Esophagus squamous epithelium (tissue), 5 donors: Measurements from ENCODE around the gene WDR19. TPM values are rescaled to one million over a fixed set of nuclear protein-coding genes. Genes with fewer than 3 reads are reported as not detected.
A peak's percentile ranks its signal among the peaks of the same experiment; 100 is the strongest.
"Not testable (repeated sequence)": the region's sequence is repeated elsewhere in the genome, so short reads cannot be mapped to it uniquely, and the experiment has no call there.

Experiments used
- DNase-seq: peaks from one replicate; lab custom pipeline; 2025; lab: John Stamatoyannopoulos, UW
- H3K27ac ChIP-seq, 4 donors: fragments of 200-600 bp; sonication (generic); one replicate each; pipeline ENCODE4 v1.5.1; 2016 to 2019; ENCODE audit warnings: mild to moderate bottlenecking in 1 of 4
- H3K27me3 ChIP-seq, 4 donors: fragments of 200-600 bp; sonication (generic); 1 replicate in 3 of 4; 2 replicates in 1 of 4; pipeline versions ENCODE4 v1.5.1 to v1.6.0; 2017 to 2021; ENCODE audit warnings: antibody characterized with exemption in 1 of 4
- H3K36me3 ChIP-seq, 3 donors: fragments of 200-600 bp; sonication (generic); one replicate each; pipeline ENCODE4 v1.5.1; 2016 to 2019
- H3K4me1 ChIP-seq, 3 donors: fragments of 200-600 bp; sonication (generic); one replicate each; pipeline ENCODE4 v1.5.1; 2017 to 2019
- H3K4me3 ChIP-seq, 4 donors: fragments of 200-600 bp; sonication (generic); 1 replicate in 3 of 4; 2 replicates in 1 of 4; pipeline ENCODE4 v1.5.1; 2016 to 2019; ENCODE audit warnings: mild to moderate bottlenecking in 2 of 4, moderate library complexity in 1 of 4
- H3K9me3 ChIP-seq, 3 donors: fragments of 200-600 bp; sonication (generic); one replicate each; pipeline ENCODE4 v1.5.1; 2016 to 2019
- CTCF ChIP-seq, 6 experiments: fragments of 450-650 bp in 4 of 6; fragments of 200-600 bp in 2 of 6; sonication (generic) in 2 of 6; IDR thresholded peaks; one replicate each; pipeline ENCODE4 v1.5.1; 2016 to 2019; ENCODE audit warnings: antibody characterized with exemption in 6 of 6, mild to moderate bottlenecking in 4 of 6, moderate library complexity in 4 of 6
- POLR2A ChIP-seq, 4 donors: fragments of 450-650 bp; IDR thresholded peaks; one replicate each; pipeline ENCODE4 v1.6.1; 2017; ENCODE audit warnings: antibody characterized with exemption in 4 of 4, mild to moderate bottlenecking in 4 of 4, moderate library complexity in 3 of 4
- WGBS, 2 donors: methylation state at CpG; one replicate each; pipeline ENCODE4 v1.1.5; 2018; 5-methylcytosine and 5-hydroxymethylcytosine counted together
- intact Hi-C: fragments of 100-400 bp; cut with DNase I; formaldehyde crosslinking; loops from one replicate; pipeline ENCODE4 v1.15.0; 2022
- total RNA-seq, 4 donors: library from RNA; depleted of rRNA; stranded (reverse); fragments of >200 nt; gene quantifications; one replicate each; pipeline ENCODE4 v1.1.0, GENCODE V29; 2016
- donor health status: DM: yes; HTN: yes; CAD: no.

Gene WDR19
- total RNA-seq, 4 donors from 2014 or later, result 9.1 to 34.7 (median 10.4) TPM

- no peaks in the 10 kb centered on the region for H3K9me3 ChIP-seq
- no peaks in the 10 kb centered on the region for H3K4me1 ChIP-seq
- TF ChIP-seq CTCF (IDR thresholded peaks at IDR 0.05), result no peak
- TF ChIP-seq POLR2A (IDR thresholded peaks at IDR 0.05), result no peak
- WGBS, 2 donors, result 87 to 91% methylated on average over 12 of the region's 12 CpGs
- intact Hi-C loops, result no loop called here
- no peak overlapping the region for H3K4me3 ChIP-seq
- H3K36me3 ChIP-seq, result no peaks in the 10 kb centered on the region
- DNase-seq, result no peak
- H3K27ac ChIP-seq, result no peak overlapping the region
- no peaks in the 10 kb centered on the region for H3K27me3 ChIP-seq
Measured at GRCh38 chr4:39170301-39170700, 12.0 kb upstream of the WDR19 start.

GRCh38 chr4:39178706-39179105 lies 3.6 kb upstream of the WDR19 start:
- intact Hi-C loops, result no loop called here
- no peak for DNase-seq
- TF ChIP-seq POLR2A (IDR thresholded peaks at IDR 0.05) (no peak), CTCF (IDR thresholded peaks at IDR 0.05) (no peak)
- Histone ChIP-seq H3K4me3 (no peak overlapping the region), H3K9me3 (no peaks in the 10 kb centered on the region), H3K27me3 (no peaks in the 10 kb centered on the region), H3K27ac (no peak overlapping the region), H3K36me3 (no peaks in the 10 kb centered on the region), H3K4me1 (peaks cover 0 to 14% (median 12%) of the 10 kb centered on the region in 3 donors)

- Histone ChIP-seq H3K27ac (no peak overlapping the region), H3K4me1 (peaks cover 0 to 18% (median 13%) of the 10 kb centered on the region in 3 donors), H3K36me3 (no peaks in the 10 kb centered on the region), H3K9me3 (no peaks in the 10 kb centered on the region), H3K27me3 (no peaks in the 10 kb centered on the region), H3K4me3 (no peak overlapping the region)
- 55 to 64% methylated on average over 3 of the region's 3 CpGs for WGBS, 2 donors
- TF ChIP-seq POLR2A (IDR thresholded peaks at IDR 0.05), result no peak
- TF ChIP-seq CTCF (IDR thresholded peaks at IDR 0.05), result no peak
- DNase-seq, result no peak
- intact Hi-C loops, result no loop called here
Measured at GRCh38 chr4:39179681-39180080, 2.6 kb upstream of the WDR19 start.

GRCh38 chr4:39180629-39181028 lies 1.7 kb upstream of the WDR19 start:
- H3K9me3 ChIP-seq, DNase-seq: not testable (repeated sequence)
- WGBS, 2 donors, result 95 to 97% methylated on average over 7 to 10 of the region's 17 CpGs

GRCh38 chr4:39181520-39181904 lies 817 bp upstream of the WDR19 start:
- Histone ChIP-seq H3K9me3 (no peaks in the 10 kb centered on the region), H3K36me3 (peaks cover 0 to 1% (median 0%) of the 10 kb centered on the region in 3 donors), H3K4me1 (peaks cover 0 to 18% (median 13%) of the 10 kb centered on the region in 3 donors), H3K27ac (peak overlapping the region in 3 of 4 donors; percentile 40 to 63 (median 61)), H3K4me3 (peak overlapping the region; percentile 15 to 87 (median 80)), H3K27me3 (no peaks in the 10 kb centered on the region)
- no peak for DNase-seq
- 75 to 77% methylated on average over 9 of the region's 9 CpGs for WGBS, 2 donors
- no peak for TF ChIP-seq POLR2A (IDR thresholded peaks at IDR 0.05)
- TF ChIP-seq CTCF (IDR thresholded peaks at IDR 0.05), result no peak
- intact Hi-C loops, result no loop called here

More at GRCh38 chr4:39180629-39181028, 1.7 kb upstream of the WDR19 start:
- H3K27ac ChIP-seq, intact Hi-C loops, H3K4me3 ChIP-seq, H3K36me3 ChIP-seq, H3K27me3 ChIP-seq: not testable (repeated sequence)
- peaks cover 0 to 18% (median 13%) of the 10 kb centered on the region in 3 donors for H3K4me1 ChIP-seq

- Histone ChIP-seq H3K27ac (no peak overlapping the region), H3K4me1 (peaks cover 0 to 13% (median 0%) of the 10 kb centered on the region in 3 donors), H3K9me3 (no peaks in the 10 kb centered on the region), H3K4me3 (no peak overlapping the region), H3K36me3 (peaks cover 0 to 79% (median 0%) of the 10 kb centered on the region in 3 donors), H3K27me3 (no peaks in the 10 kb centered on the region)
- intact Hi-C loops, result no loop called here
- no peak for DNase-seq
- TF ChIP-seq POLR2A (IDR thresholded peaks at IDR 0.05), result no peak
- no peak for TF ChIP-seq CTCF (IDR thresholded peaks at IDR 0.05)
- 93 to 96% methylated on average over 3 of the region's 3 CpGs for WGBS, 2 donors
Measured at GRCh38 chr4:39201963-39202362, 19.6 kb downstream of the WDR19 start.
